ENCODE results near the gene TRMT2A.

TRMT2A gene

GRCh38 chr22:20129747-20130014 lies 12.7 kb upstream of the TRMT2A start:
- in situ Hi-C loops (cut with MboI; ENCODE audit: low pct_unique_long_range_greater_than_20kb, low sequenced_read_pairs, unreplicated experiment): no loop called here
- no peak for DNase-seq (ENCODE audit: low spot score)
- TF ChIP-seq CTCF (IDR thresholded peaks at IDR 0.05; ENCODE audit: extremely low read depth, insufficient read depth, missing control alignments): no peak

GRCh38 chr22:20128902-20129746 lies 12.1 kb upstream of the TRMT2A start:
- no peak for DNase-seq (ENCODE audit: low spot score)
- in situ Hi-C loops (cut with MboI; ENCODE audit: low pct_unique_long_range_greater_than_20kb, low sequenced_read_pairs, unreplicated experiment): no loop called here
- peak; percentile 51 for TF ChIP-seq CTCF (IDR thresholded peaks at IDR 0.05; ENCODE audit: extremely low read depth, insufficient read depth, missing control alignments)

GRCh38 chr22:20128619-20128901 lies 11.5 kb upstream of the TRMT2A start:
- no peak for TF ChIP-seq CTCF (IDR thresholded peaks at IDR 0.05; ENCODE audit: extremely low read depth, insufficient read depth, missing control alignments)
- in situ Hi-C loops (cut with MboI; ENCODE audit: low pct_unique_long_range_greater_than_20kb, low sequenced_read_pairs, unreplicated experiment): no loop called here
- DNase-seq (ENCODE audit: low spot score): no peak

- in situ Hi-C loops (cut with MboI; ENCODE audit: low pct_unique_long_range_greater_than_20kb, low sequenced_read_pairs, unreplicated experiment): no loop called here
- no peak for DNase-seq (ENCODE audit: low spot score)
These were observed 11.0 kb upstream of the TRMT2A start for GRCh38 chr22:20127869-20128618.

GRCh38 chr22:20127318-20127868 lies 10.4 kb upstream of the TRMT2A start:
- DNase-seq (ENCODE audit: low spot score): no peak
- TF ChIP-seq CTCF (IDR thresholded peaks at IDR 0.05; ENCODE audit: extremely low read depth, insufficient read depth, missing control alignments): no peak
- in situ Hi-C loops (cut with MboI; ENCODE audit: low pct_unique_long_range_greater_than_20kb, low sequenced_read_pairs, unreplicated experiment): no loop called here

More at GRCh38 chr22:20127869-20128618, 11.0 kb upstream of the TRMT2A start:
- TF ChIP-seq CTCF (IDR thresholded peaks at IDR 0.05; ENCODE audit: extremely low read depth, insufficient read depth, missing control alignments): no peak

GRCh38 chr22:20126284-20127029 lies 9.4 kb upstream of the TRMT2A start:
- in situ Hi-C loops (cut with MboI; ENCODE audit: low pct_unique_long_range_greater_than_20kb, low sequenced_read_pairs, unreplicated experiment): no loop called here
- no peak for TF ChIP-seq CTCF (IDR thresholded peaks at IDR 0.05; ENCODE audit: extremely low read depth, insufficient read depth, missing control alignments)
- no peak for DNase-seq (ENCODE audit: low spot score)

Measured in GM13977 (cell line).